GM21786 (cell line): ENCODE measurements around the gene SMIM36.
"Not testable (repeated sequence)": the region's sequence is repeated elsewhere in the genome, so short reads cannot be mapped to it uniquely, and the experiment has no call there.

Source experiments
- ATAC-seq: cut with Tn5 transposase; IDR thresholded peaks from one replicate; pipeline ENCODE4 v1.9.1; 2021; ENCODE audit not compliant: unreplicated experiment

The SMIM36 gene

DNA sequence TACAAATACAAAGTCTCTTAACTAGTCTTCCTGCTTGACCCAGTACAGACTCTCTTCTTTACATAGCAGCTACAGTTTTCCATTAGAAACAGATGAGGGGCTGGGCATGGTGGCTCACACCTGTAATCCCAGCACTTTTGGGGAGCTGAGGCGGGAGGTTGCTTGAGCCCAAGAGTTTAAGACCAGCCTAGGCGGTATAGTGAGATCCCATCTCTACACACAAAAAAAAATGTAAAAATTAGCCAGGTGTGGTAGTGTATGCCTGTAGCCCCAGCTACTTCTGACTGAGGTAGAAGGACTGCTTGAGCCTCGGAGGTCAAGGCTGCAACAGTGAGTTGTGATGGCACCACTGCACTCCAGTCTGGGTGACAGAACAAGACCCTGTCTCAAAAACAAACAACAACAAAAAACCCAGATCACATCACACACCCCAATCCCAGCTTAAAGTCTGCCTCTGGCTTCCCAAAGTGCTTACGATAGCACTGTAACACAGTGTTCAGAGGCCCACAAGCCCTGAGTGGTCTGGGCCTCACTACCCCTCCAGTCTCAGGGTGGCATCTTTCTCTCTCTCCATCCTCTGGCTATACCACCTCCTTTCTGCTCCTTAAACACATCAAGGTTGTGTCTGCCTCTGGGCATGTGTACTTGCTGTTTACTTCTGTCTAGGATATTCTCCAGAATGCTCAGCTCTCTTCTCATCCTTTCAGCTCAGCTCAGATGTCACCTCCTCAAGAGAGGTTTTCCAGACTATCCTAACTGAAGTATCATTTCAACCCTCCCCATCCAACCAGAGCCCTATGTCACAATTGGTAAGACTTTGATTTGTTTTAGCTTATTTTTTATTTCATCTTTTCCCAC lies 93.6 kb downstream of the SMIM36 start:
- ATAC-seq, result no peak

DNA sequence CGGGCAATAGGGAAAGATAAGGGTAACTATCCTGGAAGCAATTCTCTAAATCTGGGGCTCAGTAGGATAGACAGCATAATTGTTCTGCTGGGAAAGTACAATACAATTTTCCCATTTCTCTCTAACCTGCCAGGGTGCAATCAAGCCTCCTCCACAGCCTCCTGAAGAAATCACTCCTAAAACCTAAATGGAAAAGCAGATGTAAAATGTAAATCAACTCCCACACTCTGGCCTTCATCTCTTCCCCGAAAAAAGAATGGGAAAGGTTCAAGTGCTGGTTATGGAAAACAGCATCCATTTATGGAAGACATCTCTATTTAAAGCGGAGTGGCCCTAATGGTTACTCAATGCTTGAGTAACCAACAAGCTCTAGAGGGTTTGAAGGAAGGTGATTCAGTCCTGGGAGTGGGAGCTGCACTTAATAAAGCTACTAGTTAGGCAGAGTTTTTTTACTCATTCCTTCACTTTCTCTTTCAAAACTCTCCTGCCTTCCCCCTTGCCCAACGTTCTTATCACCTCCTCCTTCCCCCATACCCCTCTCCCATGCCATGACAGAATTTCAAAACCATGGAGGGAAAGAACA lies 94.7 kb downstream of the SMIM36 start:
- no peak for ATAC-seq

DNA sequence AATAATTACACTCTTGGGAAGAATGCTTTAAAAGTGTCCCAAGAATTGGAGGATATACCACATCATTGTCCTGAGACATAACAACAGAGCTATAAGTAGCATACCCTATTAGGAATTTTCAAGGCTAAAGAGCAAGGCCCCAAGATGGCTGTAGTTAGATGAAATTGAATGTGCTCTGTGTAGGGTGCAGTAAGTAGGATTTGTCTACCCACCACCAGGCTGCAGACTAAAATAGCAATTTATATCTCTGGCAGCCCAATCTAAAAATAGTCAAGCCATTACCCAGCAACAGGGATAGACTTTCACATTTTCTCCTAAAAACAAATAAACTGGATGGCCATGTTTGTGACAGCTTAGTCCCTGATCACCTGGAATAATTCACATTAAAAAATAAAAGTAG lies 95.3 kb downstream of the SMIM36 start:
- no peak for ATAC-seq

DNA sequence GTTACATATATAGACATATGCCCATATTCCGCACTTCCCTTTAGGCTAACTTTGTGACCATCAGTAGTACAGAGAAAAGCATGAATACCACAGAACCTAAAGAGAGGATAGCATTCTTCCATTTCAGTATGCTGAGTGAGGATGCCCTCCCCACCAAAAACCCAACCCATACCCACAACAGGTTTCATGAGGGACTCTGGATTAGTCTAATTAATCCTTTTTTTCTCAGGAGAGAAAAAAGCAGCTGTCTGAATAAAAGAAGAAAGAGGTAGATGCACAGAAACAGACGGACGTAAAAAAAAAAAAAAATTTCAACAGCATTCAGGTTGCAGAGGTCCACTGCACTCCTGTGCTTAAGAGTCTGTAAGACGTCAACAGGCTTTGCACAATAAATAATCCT lies 96.3 kb downstream of the SMIM36 start:
- no peak for ATAC-seq

DNA sequence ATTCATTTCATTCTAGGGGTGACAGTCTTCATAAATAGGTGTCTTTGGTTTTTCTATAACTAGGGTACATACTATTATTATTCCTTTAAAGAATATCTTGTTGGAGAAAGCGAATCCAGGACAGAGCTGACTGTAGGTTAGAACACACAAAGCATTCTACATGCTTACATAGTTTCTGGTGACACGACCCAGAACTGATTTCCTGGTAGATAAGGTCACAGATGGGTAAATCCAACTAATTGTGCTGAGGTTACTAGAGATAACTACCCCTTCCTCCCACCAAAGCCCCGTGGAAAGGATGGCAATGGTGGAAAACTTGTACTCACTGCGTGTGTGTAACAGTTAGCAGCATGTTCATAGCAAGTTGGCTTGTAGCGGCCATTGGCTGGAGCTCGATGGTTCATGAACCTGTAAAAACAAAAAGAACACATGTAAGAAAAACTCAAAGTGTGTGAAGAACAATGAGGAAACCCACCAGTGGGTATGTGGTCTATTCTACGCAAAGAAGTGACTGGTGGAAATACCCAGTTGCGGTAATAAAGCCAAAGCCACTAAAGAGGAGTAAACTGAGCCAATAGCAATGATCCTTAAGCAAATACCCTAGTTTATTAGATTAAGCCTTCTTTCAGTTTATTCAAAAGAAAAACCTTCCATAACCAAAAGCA lies 97.3 kb downstream of the SMIM36 start:
- no peak for ATAC-seq

DNA sequence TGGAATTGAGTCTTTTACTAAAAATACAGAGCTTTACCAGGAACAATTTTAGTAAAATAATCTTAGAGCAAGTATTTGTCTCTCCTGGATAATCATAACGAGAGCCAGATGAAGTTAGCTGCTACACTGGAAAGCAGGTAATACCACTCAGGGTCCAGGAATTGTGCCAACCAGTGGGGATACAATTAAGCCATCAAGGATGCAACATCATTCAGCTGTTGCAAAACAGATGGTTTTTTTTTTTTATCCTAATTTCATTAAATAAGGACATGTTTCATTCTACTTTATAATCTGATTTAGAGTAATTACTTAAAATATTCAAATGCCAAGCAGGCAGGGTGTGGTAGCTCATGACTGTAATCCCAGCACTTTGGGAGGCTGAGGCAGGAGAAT lies 99.8 kb downstream of the SMIM36 start:
- ATAC-seq, result no peak

DNA sequence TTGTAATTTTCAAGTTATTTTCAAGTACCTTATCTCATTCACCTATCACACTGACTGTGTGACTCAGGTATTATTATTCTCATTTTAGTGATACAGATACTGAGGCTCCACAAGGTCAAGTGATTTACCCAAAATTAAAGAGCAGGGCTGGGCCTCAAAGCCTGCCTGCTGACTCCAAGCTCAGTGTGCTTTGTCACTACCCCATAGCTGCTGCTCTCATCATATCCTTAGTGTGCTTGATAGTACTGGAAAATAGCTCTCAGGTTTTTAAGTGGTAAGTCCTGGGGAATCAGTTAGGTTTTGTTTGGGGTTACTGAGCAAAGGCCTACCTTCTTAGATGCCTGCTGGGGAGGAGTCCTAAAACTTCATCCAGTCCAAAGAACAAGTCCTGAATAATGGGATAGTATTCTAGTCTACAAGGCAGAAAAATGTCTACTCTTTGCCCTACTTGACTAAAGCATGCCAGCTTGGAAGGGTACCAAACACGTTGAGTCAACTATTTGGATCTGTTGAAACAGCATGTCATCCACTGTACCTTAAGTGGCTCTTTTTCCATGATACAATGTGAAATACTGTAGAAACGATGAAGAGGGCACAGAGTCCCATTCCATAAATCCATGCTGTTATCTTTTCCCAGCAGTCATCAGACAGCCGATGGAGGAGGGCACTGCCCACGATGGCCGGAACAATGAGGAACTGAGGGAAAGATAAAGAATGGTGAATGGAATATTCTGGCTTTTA lies 100.4 kb downstream of the SMIM36 start:
- no peak for ATAC-seq

DNA sequence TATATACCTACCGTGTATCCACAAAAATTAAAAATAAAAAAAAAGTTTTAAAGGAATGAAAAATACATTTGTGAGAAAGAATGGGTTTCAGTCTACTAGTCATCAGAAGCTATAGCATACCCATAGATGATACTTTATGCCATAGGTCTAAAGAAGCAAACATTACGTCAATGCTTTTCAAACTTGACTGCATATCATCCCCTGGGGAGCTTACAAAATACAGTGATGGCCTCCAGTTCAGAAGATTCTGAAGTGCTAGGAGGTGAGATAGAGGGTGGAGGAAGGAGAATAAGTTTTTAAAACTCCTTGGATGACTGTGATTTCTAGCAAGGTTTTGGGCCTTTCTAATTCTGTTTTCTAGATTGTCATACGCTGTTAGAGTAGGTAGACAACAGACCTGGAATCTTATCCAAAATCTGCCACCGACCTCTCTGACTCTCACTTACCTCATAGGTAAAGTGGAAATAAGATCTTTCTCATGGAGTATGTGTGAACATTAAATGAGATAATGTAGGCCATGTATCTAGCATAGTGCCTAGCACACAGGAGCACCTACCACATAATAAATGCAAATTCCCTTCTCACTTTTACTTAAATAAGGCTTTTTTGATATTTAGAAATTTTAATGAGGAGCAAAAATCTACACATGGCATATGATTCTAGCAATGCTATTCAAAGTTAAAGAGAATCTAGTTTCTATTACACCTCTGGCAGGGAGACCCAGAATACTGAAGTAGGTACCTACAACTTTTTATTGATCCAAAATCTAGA lies 102.0 kb downstream of the SMIM36 start:
- ATAC-seq, result no peak

DNA sequence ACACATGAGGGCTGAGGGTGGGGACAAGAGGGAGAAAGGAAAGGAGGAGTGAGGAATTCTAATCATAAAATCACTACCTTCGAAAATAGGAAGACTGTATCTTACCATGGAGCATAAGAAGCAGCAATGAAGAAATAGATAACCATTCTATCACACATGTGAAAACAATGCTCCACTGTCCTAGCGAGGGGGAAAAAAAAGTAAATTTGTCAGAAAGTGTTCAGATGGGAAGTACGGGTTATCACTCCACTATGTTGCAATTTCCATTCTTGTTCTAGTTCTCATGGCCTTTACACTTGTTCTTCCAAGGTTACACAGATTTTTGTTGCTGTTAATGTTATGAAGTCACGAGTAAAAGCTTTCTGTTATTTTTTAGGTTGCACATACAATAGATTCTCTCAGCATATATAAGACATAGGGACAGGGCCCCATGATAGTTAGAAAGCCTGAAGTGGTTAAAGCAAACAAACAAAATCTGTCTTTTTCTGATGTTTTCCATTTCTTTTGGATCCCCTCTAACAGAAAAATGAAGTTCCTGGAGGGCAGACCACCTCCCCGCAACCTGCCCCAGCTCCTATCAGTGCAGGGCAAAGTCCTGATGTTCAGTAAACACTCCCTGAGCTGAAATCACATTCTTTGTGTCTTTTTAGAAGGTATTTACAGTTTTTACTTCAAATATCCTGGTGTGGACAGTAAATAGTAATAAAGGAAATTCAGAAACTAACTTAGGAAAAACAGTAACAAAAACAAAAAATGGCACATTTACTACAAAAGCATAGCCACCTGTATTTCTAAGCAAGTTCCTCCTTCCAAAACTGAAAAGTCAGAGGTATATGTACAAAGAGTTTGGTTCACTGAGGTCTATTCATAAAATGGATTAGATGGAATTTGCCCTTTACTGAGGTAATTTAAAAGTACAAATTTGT lies 103.3 kb downstream of the SMIM36 start:
- no peak for ATAC-seq

DNA sequence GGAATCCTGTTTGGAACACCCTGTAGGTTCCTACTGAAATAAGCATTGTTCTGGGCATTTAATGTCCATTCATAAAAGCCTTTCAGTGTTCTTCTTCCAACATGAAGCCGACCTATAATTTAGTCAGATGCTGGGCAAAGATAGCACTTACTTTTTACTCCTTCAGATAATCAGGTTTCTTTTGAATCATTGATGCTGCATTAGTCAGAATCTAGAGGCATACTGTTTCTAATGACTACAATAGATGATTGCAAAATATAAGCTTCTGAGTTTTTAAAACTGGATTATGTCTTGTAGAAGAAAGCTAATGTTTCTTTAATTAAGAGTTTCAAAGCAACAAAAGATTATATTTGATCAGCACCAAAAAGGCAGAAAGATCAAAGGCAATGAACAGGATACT lies 105.7 kb downstream of the SMIM36 start:
- no peak for ATAC-seq

DNA sequence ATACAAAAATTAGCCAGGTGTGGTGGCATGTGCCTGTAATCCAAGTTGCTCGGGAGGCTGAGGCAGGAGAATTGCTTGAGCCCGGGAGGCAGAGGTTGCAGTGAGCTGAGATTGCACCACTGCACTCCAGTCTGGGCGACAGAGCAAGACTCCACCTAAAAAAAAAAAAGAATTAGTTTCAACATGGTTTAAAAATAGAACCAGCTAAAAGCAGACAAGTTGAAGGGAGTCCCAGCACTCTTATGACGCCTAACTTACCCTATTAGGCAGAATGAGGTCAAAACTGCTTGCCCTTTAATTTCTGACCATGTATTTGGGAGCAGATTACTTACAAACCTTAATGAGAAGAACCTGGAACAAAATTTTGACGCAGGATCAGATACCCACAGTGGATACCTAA lies 107.1 kb downstream of the SMIM36 start:
- not testable (repeated sequence) for ATAC-seq

DNA sequence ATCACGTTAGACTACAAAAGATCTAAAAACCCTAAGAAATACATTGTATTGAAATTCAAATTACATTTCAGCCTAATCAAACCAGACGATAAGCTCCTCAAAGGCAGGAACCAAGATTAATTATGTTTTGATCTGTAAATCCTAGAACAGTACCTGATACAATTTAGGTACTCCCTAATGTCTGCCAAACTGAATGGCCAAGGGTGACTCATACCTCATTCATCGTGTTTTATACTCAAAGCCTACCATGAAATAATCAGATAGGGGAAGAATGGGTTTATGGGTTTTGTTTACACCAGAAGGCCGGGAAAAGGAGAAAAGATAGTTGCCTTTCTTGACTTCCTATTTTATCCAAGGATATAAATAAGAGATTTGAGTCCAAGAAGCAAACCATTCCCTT lies 108.9 kb downstream of the SMIM36 start:
- ATAC-seq, result no peak
